ENCODE results near the gene MSTO1. TPM values are rescaled to one million over a fixed set of nuclear protein-coding genes. Genes with fewer than 3 reads are reported as not detected.
A peak's percentile ranks its signal among the peaks of the same experiment; 100 is the strongest.

The MSTO1 gene
- total and polyA plus RNA-seq, 10 of the 15 experiments (the other 5 are each of a cell fraction or from before 2014, with no cell fraction given): 16.1 to 87.9 (median 46.6) TPM

DNA sequence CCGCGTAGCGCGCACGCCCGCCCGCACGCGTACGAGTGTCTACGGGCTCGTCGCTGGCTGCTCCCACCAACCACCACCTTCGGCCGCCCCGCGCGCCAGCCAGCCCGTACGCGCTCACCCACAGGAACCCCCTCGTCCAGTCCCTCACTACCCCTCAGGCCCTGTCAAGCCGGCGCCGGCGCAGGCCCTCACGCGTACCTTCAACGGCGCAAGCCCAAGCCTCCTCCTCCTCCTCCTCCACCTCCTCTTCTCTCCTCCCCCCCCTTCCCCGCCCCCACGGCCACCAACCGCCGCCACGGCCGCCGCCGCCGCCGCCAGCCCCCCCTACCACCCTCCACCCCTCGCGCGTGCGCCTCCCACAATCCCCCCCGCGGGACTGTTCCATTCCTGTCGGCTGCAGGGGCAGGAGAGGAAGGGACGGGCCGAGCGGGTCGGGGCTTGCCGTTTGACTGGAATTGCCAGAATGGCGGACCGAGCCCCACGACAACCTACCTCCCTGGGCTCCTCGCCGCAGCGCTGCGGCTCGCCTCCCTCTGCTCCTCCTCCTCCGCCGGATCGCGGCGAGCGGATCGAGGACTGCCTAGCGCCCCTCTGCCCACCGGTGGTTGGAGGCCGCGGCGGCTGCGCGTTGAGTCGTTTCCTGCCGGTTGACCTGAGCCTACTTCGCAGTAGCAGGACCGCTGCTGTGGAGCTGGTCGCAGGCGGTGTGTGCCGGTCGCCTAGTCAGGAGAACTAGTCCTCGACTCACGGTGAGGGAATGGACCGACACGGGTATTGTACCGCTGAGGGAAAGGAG is 47.2 kb upstream of the MSTO1 start, which contains the start of gene ASH1L (continued):
- no peak for TF ChIP-seq NFYB (IDR thresholded peaks at IDR 0.05; ENCODE audit: insufficient read depth, low read depth, low read length)
- TF ChIP-seq, protein P1, sequence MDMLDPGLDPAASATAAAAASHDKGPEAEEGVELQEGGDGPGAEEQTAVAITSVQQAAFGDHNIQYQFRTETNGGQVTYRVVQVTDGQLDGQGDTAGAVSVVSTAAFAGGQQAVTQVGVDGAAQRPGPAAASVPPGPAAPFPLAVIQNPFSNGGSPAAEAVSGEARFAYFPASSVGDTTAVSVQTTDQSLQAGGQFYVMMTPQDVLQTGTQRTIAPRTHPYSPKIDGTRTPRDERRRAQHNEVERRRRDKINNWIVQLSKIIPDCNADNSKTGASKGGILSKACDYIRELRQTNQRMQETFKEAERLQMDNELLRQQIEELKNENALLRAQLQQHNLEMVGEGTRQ (IDR thresholded peaks at IDR 0.05; ENCODE audit: borderline replicate concordance, low read depth, low read length): no peak
- TF ChIP-seq, protein P2, sequence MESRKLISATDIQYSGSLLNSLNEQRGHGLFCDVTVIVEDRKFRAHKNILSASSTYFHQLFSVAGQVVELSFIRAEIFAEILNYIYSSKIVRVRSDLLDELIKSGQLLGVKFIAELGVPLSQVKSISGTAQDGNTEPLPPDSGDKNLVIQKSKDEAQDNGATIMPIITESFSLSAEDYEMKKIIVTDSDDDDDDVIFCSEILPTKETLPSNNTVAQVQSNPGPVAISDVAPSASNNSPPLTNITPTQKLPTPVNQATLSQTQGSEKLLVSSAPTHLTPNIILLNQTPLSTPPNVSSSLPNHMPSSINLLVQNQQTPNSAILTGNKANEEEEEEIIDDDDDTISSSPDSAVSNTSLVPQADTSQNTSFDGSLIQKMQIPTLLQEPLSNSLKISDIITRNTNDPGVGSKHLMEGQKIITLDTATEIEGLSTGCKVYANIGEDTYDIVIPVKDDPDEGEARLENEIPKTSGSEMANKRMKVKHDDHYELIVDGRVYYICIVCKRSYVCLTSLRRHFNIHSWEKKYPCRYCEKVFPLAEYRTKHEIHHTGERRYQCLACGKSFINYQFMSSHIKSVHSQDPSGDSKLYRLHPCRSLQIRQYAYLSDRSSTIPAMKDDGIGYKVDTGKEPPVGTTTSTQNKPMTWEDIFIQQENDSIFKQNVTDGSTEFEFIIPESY (IDR thresholded peaks at IDR 0.05): peak; percentile 23; the same call in 1 of the 2 replicates
- no peak; the same call in 1 of the 2 replicates for TF ChIP-seq TARDBP (IDR thresholded peaks at IDR 0.05; ENCODE audit: borderline replicate concordance)
- no peak for TF ChIP-seq ZNF622 (IDR thresholded peaks at IDR 0.05)
- TF ChIP-seq, protein P3, sequence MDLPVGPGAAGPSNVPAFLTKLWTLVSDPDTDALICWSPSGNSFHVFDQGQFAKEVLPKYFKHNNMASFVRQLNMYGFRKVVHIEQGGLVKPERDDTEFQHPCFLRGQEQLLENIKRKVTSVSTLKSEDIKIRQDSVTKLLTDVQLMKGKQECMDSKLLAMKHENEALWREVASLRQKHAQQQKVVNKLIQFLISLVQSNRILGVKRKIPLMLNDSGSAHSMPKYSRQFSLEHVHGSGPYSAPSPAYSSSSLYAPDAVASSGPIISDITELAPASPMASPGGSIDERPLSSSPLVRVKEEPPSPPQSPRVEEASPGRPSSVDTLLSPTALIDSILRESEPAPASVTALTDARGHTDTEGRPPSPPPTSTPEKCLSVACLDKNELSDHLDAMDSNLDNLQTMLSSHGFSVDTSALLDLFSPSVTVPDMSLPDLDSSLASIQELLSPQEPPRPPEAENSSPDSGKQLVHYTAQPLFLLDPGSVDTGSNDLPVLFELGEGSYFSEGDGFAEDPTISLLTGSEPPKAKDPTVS (IDR thresholded peaks at IDR 0.05; ENCODE audit: low read depth, low read length): 0 out of 2 replicates have a peak, but pooled peaks have one; percentile 47
- TF ChIP-seq, protein P4, sequence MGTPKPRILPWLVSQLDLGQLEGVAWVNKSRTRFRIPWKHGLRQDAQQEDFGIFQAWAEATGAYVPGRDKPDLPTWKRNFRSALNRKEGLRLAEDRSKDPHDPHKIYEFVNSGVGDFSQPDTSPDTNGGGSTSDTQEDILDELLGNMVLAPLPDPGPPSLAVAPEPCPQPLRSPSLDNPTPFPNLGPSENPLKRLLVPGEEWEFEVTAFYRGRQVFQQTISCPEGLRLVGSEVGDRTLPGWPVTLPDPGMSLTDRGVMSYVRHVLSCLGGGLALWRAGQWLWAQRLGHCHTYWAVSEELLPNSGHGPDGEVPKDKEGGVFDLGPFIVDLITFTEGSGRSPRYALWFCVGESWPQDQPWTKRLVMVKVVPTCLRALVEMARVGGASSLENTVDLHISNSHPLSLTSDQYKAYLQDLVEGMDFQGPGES (IDR thresholded peaks at IDR 0.05): 0 out of 2 replicates have a peak, but pooled peaks have one; percentile 53
- TF ChIP-seq FOXK2 (IDR thresholded peaks at IDR 0.05): peak; percentile 99
- TF ChIP-seq TAF1 (IDR thresholded peaks at IDR 0.05; ENCODE audit: borderline replicate concordance, low read depth, low read length): peak; percentile 97
- TF ChIP-seq SP1 (IDR thresholded peaks at IDR 0.05; ENCODE audit: low read depth, low read length): peak; percentile 78
- TF ChIP-seq PAX8 (IDR thresholded peaks at IDR 0.05): no peak
- TF ChIP-seq TBL1XR1 (IDR thresholded peaks at IDR 0.05; ENCODE audit: low read depth, low read length): 0 out of 2 replicates have a peak, but pooled peaks have one; percentile 50
- TF ChIP-seq SREBF2 (IDR thresholded peaks at IDR 0.05; ENCODE audit: low read length): no peak
- TF ChIP-seq IKZF1 (conservative IDR thresholded peaks at IDR 0.05): peak; percentile 91
- no peak for TF ChIP-seq FOXM1 (IDR thresholded peaks at IDR 0.05; ENCODE audit: low read depth, low read length)
- TF ChIP-seq CREB1 (IDR thresholded peaks at IDR 0.05; ENCODE audit: low read depth): peak; percentile 30
- TF ChIP-seq EZH2 (IDR thresholded peaks at IDR 0.05; ENCODE audit: borderline replicate concordance, control insufficient read depth, low read depth, low read length): no peak
- TF ChIP-seq, protein P5, sequence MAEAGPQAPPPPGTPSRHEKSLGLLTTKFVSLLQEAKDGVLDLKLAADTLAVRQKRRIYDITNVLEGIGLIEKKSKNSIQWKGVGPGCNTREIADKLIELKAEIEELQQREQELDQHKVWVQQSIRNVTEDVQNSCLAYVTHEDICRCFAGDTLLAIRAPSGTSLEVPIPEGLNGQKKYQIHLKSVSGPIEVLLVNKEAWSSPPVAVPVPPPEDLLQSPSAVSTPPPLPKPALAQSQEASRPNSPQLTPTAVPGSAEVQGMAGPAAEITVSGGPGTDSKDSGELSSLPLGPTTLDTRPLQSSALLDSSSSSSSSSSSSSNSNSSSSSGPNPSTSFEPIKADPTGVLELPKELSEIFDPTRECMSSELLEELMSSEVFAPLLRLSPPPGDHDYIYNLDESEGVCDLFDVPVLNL (IDR thresholded peaks at IDR 0.05; ENCODE audit: low read depth, low read length): no peak; the same call in 1 of the 2 replicates
- 0 out of 2 replicates have a peak, but pooled peaks have one; percentile 34 for TF ChIP-seq WRNIP1 (IDR thresholded peaks at IDR 0.05; ENCODE audit: borderline replicate concordance, low read depth, low read length)
- TF ChIP-seq SUPT20H (IDR thresholded peaks at IDR 0.05; ENCODE audit: borderline replicate concordance, control insufficient read depth, low read depth, low read length): no peak
- peak; percentile 89 for TF ChIP-seq LARP7 (IDR thresholded peaks at IDR 0.05)

All from GM12878 (cell line).